B cell (primary cell): Measurements from ENCODE around the gene RING1. TPM values are rescaled to one million over a fixed set of nuclear protein-coding genes. Genes with fewer than 3 reads are reported as not detected.

Experiments used
- ATAC-seq: fragments of 200-7000 bp; cut with Tn5 transposase; one replicate; pipeline ENCODE4 v1.10.0; 2021; ENCODE audit warnings: low read depth, mild to moderate bottlenecking, moderate number of reproducible peaks, moderate library complexity
- CTCF ChIA-PET: fragments of 350-600 bp; sonication (Branson Sonifier 250); formaldehyde crosslinking; loops from one replicate; lab custom pipeline; 2021; ENCODE audit warnings: antibody characterized with exemption, inconsistent platforms; lab: Charles Lee
- POLR2A ChIA-PET: fragments of 350-600 bp; sonication (Branson Sonifier 250); formaldehyde crosslinking; loops from one replicate; lab custom pipeline; 2021; ENCODE audit warnings: antibody characterized with exemption; lab: Charles Lee
- DNase-seq: peaks from one replicate; pipeline ENCODE4 v3.0.0; 2013
- H2AFZ ChIP-seq: 2 replicates; pipeline ENCODE4 v1.6.1; 2012; ENCODE audit warnings: mild to moderate bottlenecking, low read depth, low read length; ENCODE audit not compliant: insufficient read depth, poor library complexity, severe bottlenecking
- H3K27ac ChIP-seq, 2 donors: 1 replicate in 1 of 2; 2 replicates in 1 of 2; pipeline ENCODE4 v1.5.1; 2012 to 2013; ENCODE audit warnings: low read length in 2 of 2, mild to moderate bottlenecking in 2 of 2, moderate library complexity in 1 of 2
- H3K27me3 ChIP-seq, 4 experiments: fragments of 200-600 bp in 1 of 4; sonication (generic) in 1 of 4; replicated peaks in 1 of 4; 1 replicate in 2 of 4; 2 replicates in 2 of 4; pipeline versions ENCODE4 v1.6.1 to v1.7.0; 2013 to 2016; ENCODE audit warnings: low read length in 3 of 4, mild to moderate bottlenecking in 2 of 4, mixed read lengths in 1 of 4, moderate library complexity in 1 of 4; ENCODE audit not compliant: insufficient read depth in 4 of 4, control insufficient read depth in 3 of 4; ENCODE audit errors: control extremely low read depth in 1 of 4
- H3K36me3 ChIP-seq, 2 experiments: replicated peaks in 1 of 2; 1 replicate in 1 of 2; 2 replicates in 1 of 2; pipeline versions ENCODE4 v1.6.1 to v1.7.1; 2013; ENCODE audit warnings: low read length in 1 of 2; ENCODE audit not compliant: insufficient read depth in 2 of 2, control insufficient read depth in 1 of 2; ENCODE audit errors: control extremely low read depth in 1 of 2, extremely low read depth in 1 of 2
- H3K4me1 ChIP-seq, 2 donors: fragments of 200-600 bp in 1 of 2; sonication (generic) in 1 of 2; 1 replicate in 1 of 2; 2 replicates in 1 of 2; pipeline versions ENCODE4 v1.5.1 to v1.6.1; 2013 to 2017; ENCODE audit warnings: low read length in 2 of 2; ENCODE audit not compliant: control insufficient read depth in 2 of 2, insufficient read depth in 2 of 2
- H3K4me2 ChIP-seq: replicated peaks from 2 replicates; pipeline ENCODE3; 2012; ENCODE audit warnings: mild to moderate bottlenecking, low read depth, low read length; ENCODE audit not compliant: poor library complexity, severe bottlenecking
- H3K4me3 ChIP-seq, 5 experiments: fragments of 200-600 bp in 1 of 5; sonication (generic) in 1 of 5; 1 replicate in 3 of 5; 2 replicates in 2 of 5; pipeline versions ENCODE4 v1.5.1 to v1.7.0; 2011 to 2016; ENCODE audit warnings: low read length in 4 of 5, mild to moderate bottlenecking in 4 of 5, low read depth in 2 of 5, control low read depth in 1 of 5, moderate library complexity in 1 of 5; ENCODE audit not compliant: insufficient read depth in 1 of 5; ENCODE audit errors: control extremely low read depth in 1 of 5, extremely low read depth in 1 of 5
- H3K79me2 ChIP-seq: fragments of 200-600 bp; sonication (generic); one replicate; pipeline ENCODE4 v1.6.0; 2016; ENCODE audit warnings: low read length; ENCODE audit not compliant: control insufficient read depth, insufficient read depth
- H3K9ac ChIP-seq: fragments of 200-600 bp; sonication (generic); 2 replicates; pipeline ENCODE4 v1.6.1; 2017; ENCODE audit warnings: mild to moderate bottlenecking, low read length, moderate library complexity
- H3K9me3 ChIP-seq, 3 donors: one replicate each; pipeline versions ENCODE4 v1.6.1 to v1.7.1; 2013; ENCODE audit warnings: low read length in 2 of 3; ENCODE audit not compliant: control insufficient read depth in 2 of 3, insufficient read depth in 1 of 3; ENCODE audit errors: control extremely low read depth in 1 of 3
- H4K20me1 ChIP-seq: 2 replicates; pipeline ENCODE4 v1.6.0; 2012; ENCODE audit warnings: mild to moderate bottlenecking, low read length; ENCODE audit not compliant: insufficient read depth, control insufficient read depth, poor library complexity, severe bottlenecking
- H3K27ac Mint-ChIP-seq: one replicate; pipeline ENCODE4 v1.8.0; 2021; ENCODE audit warnings: mixed read lengths
- H3K27me3 Mint-ChIP-seq: one replicate; pipeline ENCODE4 v1.8.0; 2021; ENCODE audit warnings: mixed read lengths
- H3K4me1 Mint-ChIP-seq: one replicate; pipeline ENCODE4 v1.8.0; 2021; ENCODE audit warnings: mixed read lengths
- H3K4me3 Mint-ChIP-seq: one replicate; pipeline ENCODE4 v1.8.0; 2021; ENCODE audit warnings: mixed read lengths
- H3K9me3 Mint-ChIP-seq: one replicate; pipeline ENCODE4 v1.8.0; 2022; ENCODE audit warnings: mixed read lengths; ENCODE audit not compliant: insufficient read depth
- EZH2 ChIP-seq: IDR thresholded peaks from 2 replicates; pipeline ENCODE4 v1.6.1; 2012; ENCODE audit warnings: borderline replicate concordance, low read depth, mild to moderate bottlenecking, moderate library complexity, low read length; ENCODE audit not compliant: insufficient read depth, poor library complexity, severe bottlenecking
- whole genome bisulfite sequencing: methylation state at CpG from one replicate; pipeline ENCODE4 v1.1.5; 2013; ENCODE audit warnings: missing lambda C conversion rate; ENCODE audit not compliant: insufficient coverage; 5-methylcytosine and 5-hydroxymethylcytosine counted together
- intact Hi-C: fragments of 100-400 bp; cut with micrococcal nuclease; formaldehyde crosslinking; loops from one replicate; pipeline ENCODE4 v1.10.0; 2022
- polyA plus RNA-seq: library from polyadenylated mRNA; depleted of rRNA; stranded (reverse); fragments of >200 nt; gene quantifications from 2 replicates; pipeline ENCODE4 v1.2.3, GENCODE V29; 2012
- total RNA-seq, 2 donors: library from RNA; stranded (reverse); fragments of 120-200 nt in 1 of 2; gene quantifications; 1 replicate in 1 of 2; 2 replicates in 1 of 2; pipeline versions ENCODE4 v1.2.3 to v1.2.4, GENCODE V29; 2013 to 2022
- TF ChIP-seq, protein P1 (sequence below): fragments of 200-600 bp; IDR thresholded peaks from one replicate; pipeline ENCODE4 v1.8.0; 2022; ENCODE audit warnings: antibody characterized with exemption, mild to moderate bottlenecking

The RING1 gene
- total and polyA plus RNA-seq, 2 donors (not counting 1 experiment from before 2014, with no cell fraction given): 37.1 to 44.2 TPM

DNA sequence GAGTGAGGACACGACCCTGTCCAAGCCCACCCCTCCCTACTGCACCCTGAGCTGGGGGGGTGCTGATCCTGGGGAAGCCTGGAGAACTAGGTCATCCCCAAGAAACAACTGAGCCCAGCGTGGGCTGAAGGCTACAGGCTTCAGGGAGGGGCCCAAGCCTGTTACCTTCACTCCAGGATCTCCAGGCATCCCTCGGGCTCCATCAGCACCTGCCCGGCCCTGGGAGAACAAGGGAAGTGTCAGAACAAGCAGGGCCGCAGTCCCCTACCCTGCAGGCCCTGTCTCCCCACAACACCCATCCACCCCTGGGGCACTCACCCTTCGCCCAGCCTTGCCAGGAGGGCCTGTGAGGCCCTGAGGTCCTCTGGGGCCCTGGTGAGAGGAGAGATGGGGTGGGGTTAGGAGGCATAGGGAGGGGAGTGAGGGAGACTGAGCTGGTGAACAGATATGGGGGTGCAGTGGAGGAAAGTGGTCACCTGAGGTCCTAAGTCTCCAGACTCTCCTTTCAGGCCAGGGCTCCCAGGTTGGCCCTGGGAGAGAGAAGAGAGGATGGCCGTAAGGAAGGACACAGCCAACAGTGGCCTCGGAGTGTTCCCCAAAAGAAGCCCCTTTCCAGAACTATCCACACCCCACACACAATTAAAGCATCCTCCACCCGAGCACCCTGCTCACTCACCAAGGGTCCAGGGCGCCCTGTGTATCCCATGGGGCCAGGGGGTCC lies 29.4 kb upstream of the RING1 start:
- 94% methylated on average over 5 of the region's 10 CpGs for WGBS
- ChIA-PET POLR2A (interaction anchor here (0.5 to 0.6 kb wide), 2 partner anchors 149 to 166 kb away, joined by 4 read pairs; no protein-coding TSS in a partner anchor), CTCF (interaction anchor here (1.4 kb wide), 1 partner anchor 10 kb away, joined by 3 read pairs; no protein-coding TSS in a partner anchor)
- Histone ChIP-seq H3K9ac (no peak overlapping the region), H3K79me2 (no peaks in the 10 kb centered on the region), H4K20me1 (no peaks in the 10 kb centered on the region), H3K27ac (no peak overlapping the region), H3K27me3 (peaks cover 0 to 5% (median 2%) of the 10 kb centered on the region in 4 experiments), H3K4me2 (no peak overlapping the region), H2AFZ (no peak overlapping the region), H3K36me3 (no peaks in the 10 kb centered on the region), H3K9me3 (peaks cover 0 to 9% (median 5%) of the 10 kb centered on the region in 3 donors), H3K4me3 (no peak overlapping the region), H3K4me1 (peaks cover 12% of the 10 kb centered on the region in 2 donors)
- ATAC-seq (no peak), DNase-seq (no peak)
- H3K4me3 Mint-ChIP-seq: no peak overlapping the region
- peaks cover 13% of the 10 kb centered on the region for H3K4me1 Mint-ChIP-seq
- H3K27me3 Mint-ChIP-seq: peaks cover 20% of the 10 kb centered on the region
- peaks cover 12% of the 10 kb centered on the region for H3K9me3 Mint-ChIP-seq
- TF ChIP-seq EZH2: no peak
- intact Hi-C loops: no loop called here
- H3K27ac Mint-ChIP-seq: no peak overlapping the region

DNA sequence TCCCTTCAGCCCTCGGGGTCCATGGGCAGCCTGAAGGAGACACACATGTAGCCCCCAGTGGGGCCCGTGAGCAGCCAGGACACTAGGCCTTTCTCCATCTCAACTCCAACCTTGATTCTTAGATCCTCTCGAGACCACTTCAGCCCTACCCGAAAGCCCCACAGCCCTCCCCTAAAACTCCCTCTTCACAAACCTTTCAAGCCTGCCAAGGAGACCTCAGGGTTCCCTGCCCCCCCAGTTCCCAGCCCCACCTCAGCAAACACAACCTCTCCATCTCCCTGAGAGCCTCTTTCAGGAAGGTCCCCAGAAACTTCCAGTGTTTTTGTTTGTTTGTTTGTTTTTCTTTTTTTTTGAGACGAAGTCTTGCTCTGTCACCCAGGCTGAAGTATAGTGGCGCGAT lies 27.2 kb upstream of the RING1 start:
- Histone ChIP-seq H3K9ac (no peak overlapping the region), H3K27me3 (peaks cover 0 to 14% (median 2%) of the 10 kb centered on the region in 4 experiments), H3K27ac (no peak overlapping the region), H3K4me3 (no peak overlapping the region), H3K36me3 (no peaks in the 10 kb centered on the region), H3K4me1 (peaks cover 14 to 15% of the 10 kb centered on the region in 2 donors), H4K20me1 (no peaks in the 10 kb centered on the region), H3K4me2 (no peak overlapping the region), H3K79me2 (no peaks in the 10 kb centered on the region), H3K9me3 (peaks cover 0 to 16% (median 5%) of the 10 kb centered on the region in 3 donors), H2AFZ (no peak overlapping the region)
- POLR2A ChIA-PET: no interaction called here
- CTCF ChIA-PET: no interaction called here
- ATAC-seq (no peak), DNase-seq (no peak)
- intact Hi-C loops: no loop called here
- no peak overlapping the region for H3K4me3 Mint-ChIP-seq
- peaks cover 13% of the 10 kb centered on the region for H3K4me1 Mint-ChIP-seq
- H3K9me3 Mint-ChIP-seq: peaks cover 12% of the 10 kb centered on the region
- 98% methylated on average over 4 of the region's 7 CpGs for WGBS
- H3K27ac Mint-ChIP-seq: no peak overlapping the region
- TF ChIP-seq, protein P1, sequence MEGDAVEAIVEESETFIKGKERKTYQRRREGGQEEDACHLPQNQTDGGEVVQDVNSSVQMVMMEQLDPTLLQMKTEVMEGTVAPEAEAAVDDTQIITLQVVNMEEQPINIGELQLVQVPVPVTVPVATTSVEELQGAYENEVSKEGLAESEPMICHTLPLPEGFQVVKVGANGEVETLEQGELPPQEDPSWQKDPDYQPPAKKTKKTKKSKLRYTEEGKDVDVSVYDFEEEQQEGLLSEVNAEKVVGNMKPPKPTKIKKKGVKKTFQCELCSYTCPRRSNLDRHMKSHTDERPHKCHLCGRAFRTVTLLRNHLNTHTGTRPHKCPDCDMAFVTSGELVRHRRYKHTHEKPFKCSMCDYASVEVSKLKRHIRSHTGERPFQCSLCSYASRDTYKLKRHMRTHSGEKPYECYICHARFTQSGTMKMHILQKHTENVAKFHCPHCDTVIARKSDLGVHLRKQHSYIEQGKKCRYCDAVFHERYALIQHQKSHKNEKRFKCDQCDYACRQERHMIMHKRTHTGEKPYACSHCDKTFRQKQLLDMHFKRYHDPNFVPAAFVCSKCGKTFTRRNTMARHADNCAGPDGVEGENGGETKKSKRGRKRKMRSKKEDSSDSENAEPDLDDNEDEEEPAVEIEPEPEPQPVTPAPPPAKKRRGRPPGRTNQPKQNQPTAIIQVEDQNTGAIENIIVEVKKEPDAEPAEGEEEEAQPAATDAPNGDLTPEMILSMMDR: no peak
- no peak for TF ChIP-seq EZH2
- peaks cover 14% of the 10 kb centered on the region for H3K27me3 Mint-ChIP-seq
